Trophoblast cell (in vitro differentiated cells and primary cell): ENCODE measurements around the gene CACNA2D3.

ENCODE experiments used
- DNase-seq, 2 donors: peaks; one replicate each; pipeline ENCODE4 v3.0.0-alpha.2; 2016
- H2AFZ ChIP-seq: 2 replicates; pipeline ENCODE4 v1.6.1; 2013; ENCODE audit warnings: low read length, moderate library complexity, mild to moderate bottlenecking; ENCODE audit not compliant: insufficient read depth, poor library complexity
- H2AK5ac ChIP-seq: 2 replicates; pipeline ENCODE4 v1.6.1; 2013; ENCODE audit warnings: mild to moderate bottlenecking, low read length
- H2BK120ac ChIP-seq: 2 replicates; pipeline ENCODE4 v1.6.1; 2013; ENCODE audit warnings: low read length, mild to moderate bottlenecking, moderate library complexity; ENCODE audit not compliant: insufficient read depth, poor library complexity
- H2BK12ac ChIP-seq: 2 replicates; pipeline ENCODE4 v1.6.1; 2013; ENCODE audit warnings: mild to moderate bottlenecking, low read length, moderate library complexity
- H2BK5ac ChIP-seq: 2 replicates; pipeline ENCODE4 v1.6.1; 2013; ENCODE audit warnings: low read length, low read depth, moderate library complexity, mild to moderate bottlenecking; ENCODE audit not compliant: poor library complexity
- H3K14ac ChIP-seq: 2 replicates; pipeline ENCODE4 v1.6.1; 2013; ENCODE audit warnings: mild to moderate bottlenecking, low read length
- H3K18ac ChIP-seq: 2 replicates; pipeline ENCODE4 v1.6.1; 2013; ENCODE audit warnings: mild to moderate bottlenecking, low read length
- H3K23ac ChIP-seq: 2 replicates; pipeline ENCODE4 v1.6.1; 2013; ENCODE audit warnings: low read length
- H3K27ac ChIP-seq: 2 replicates; pipeline ENCODE4 v1.5.1; 2013; ENCODE audit warnings: low read depth, mild to moderate bottlenecking, inconsistent platforms, low read length, moderate library complexity
- H3K27me3 ChIP-seq: 2 replicates; pipeline ENCODE4 v1.6.1; 2013; ENCODE audit warnings: inconsistent platforms, mild to moderate bottlenecking, low read length, moderate library complexity; ENCODE audit not compliant: insufficient read depth
- H3K36me3 ChIP-seq, 2 experiments: 1 replicate in 1 of 2; 2 replicates in 1 of 2; pipeline ENCODE4 v1.6.1; 2013; ENCODE audit warnings: low read length in 2 of 2, mild to moderate bottlenecking in 2 of 2, moderate library complexity in 1 of 2; ENCODE audit not compliant: insufficient read depth in 2 of 2, control insufficient read depth in 1 of 2
- H3K4ac ChIP-seq: 2 replicates; pipeline ENCODE4 v1.6.1; 2013; ENCODE audit warnings: low read depth, mild to moderate bottlenecking, low read length, moderate library complexity
- H3K4me1 ChIP-seq, 2 experiments: 1 replicate in 1 of 2; 2 replicates in 1 of 2; pipeline ENCODE4 v1.6.1; 2013; ENCODE audit warnings: low read length in 2 of 2, mild to moderate bottlenecking in 2 of 2, moderate library complexity in 1 of 2; ENCODE audit not compliant: insufficient read depth in 2 of 2, control insufficient read depth in 1 of 2
- H3K4me2 ChIP-seq: 2 replicates; pipeline ENCODE4 v1.6.1; 2013; ENCODE audit warnings: inconsistent platforms, mild to moderate bottlenecking, low read length, moderate library complexity
- H3K4me3 ChIP-seq: 2 replicates; pipeline ENCODE4 v1.5.1; 2013; ENCODE audit warnings: mild to moderate bottlenecking, low read depth, low read length, inconsistent platforms
- H3K79me1 ChIP-seq: one replicate; pipeline ENCODE4 v1.6.1; 2013; ENCODE audit warnings: low read length
- H3K79me2 ChIP-seq: 2 replicates; pipeline ENCODE4 v1.6.1; 2013; ENCODE audit warnings: low read length, mild to moderate bottlenecking; ENCODE audit not compliant: control insufficient read depth, insufficient read depth, poor library complexity
- H3K9ac ChIP-seq: 2 replicates; pipeline ENCODE4 v1.6.1; 2013; ENCODE audit warnings: mild to moderate bottlenecking, low read length
- H3K9me3 ChIP-seq: 2 replicates; pipeline ENCODE4 v1.6.1; 2013; ENCODE audit warnings: low read depth, mild to moderate bottlenecking, control low read depth, inconsistent platforms, low read length; ENCODE audit not compliant: insufficient read depth
- H4K12ac ChIP-seq: 2 replicates; pipeline ENCODE4 v1.6.1; 2013; ENCODE audit warnings: low read depth, mild to moderate bottlenecking, low read length, moderate library complexity
- H4K8ac ChIP-seq: 2 replicates; pipeline ENCODE4 v1.6.1; 2013; ENCODE audit warnings: low read depth, mild to moderate bottlenecking, low read length, moderate library complexity
- H4K91ac ChIP-seq: one replicate; pipeline ENCODE4 v1.6.1; 2013; ENCODE audit warnings: low read depth, mild to moderate bottlenecking, low read length, moderate library complexity
- WGBS: extraction: QIAGEN DNeasy Blood & Tissue Kit; methylation state at CpG from one replicate; pipeline ENCODE4 v1.1.7; 2013; ENCODE audit warnings: missing lambda C conversion rate; ENCODE audit not compliant: insufficient read length, insufficient coverage; ENCODE audit errors: extremely low coverage; 5-methylcytosine and 5-hydroxymethylcytosine counted together

The CACNA2D3 gene

GRCh38 chr3:54322354-54322753, 200.0 kb downstream of the CACNA2D3 start:
- H2BK120ac ChIP-seq = no peak overlapping the region
- no CpG with 5 or more reads among the region's 3 CpGs for WGBS
- H3K36me3 ChIP-seq = no peaks in the 10 kb centered on the region
- H3K4me1 ChIP-seq = peaks cover 7 to 10% of the 10 kb centered on the region in 2 experiments
- peaks cover 2% of the 10 kb centered on the region for H3K79me2 ChIP-seq
- peak overlapping the region; percentile 11 for H3K4me2 ChIP-seq
- no peak overlapping the region for H4K91ac ChIP-seq
- H3K18ac ChIP-seq = no peak overlapping the region
- no peak overlapping the region for H3K4ac ChIP-seq
- H3K9me3 ChIP-seq = no peaks in the 10 kb centered on the region
- DNase-seq = peak; percentile 8 to 40
- H3K4me3 ChIP-seq = no peak overlapping the region
- H3K27ac ChIP-seq = no peak overlapping the region
- H2AK5ac ChIP-seq = no peak overlapping the region
- no peak overlapping the region for H4K12ac ChIP-seq
- no peak overlapping the region for H3K14ac ChIP-seq
- no peak overlapping the region for H3K9ac ChIP-seq
- H3K27me3 ChIP-seq = no peaks in the 10 kb centered on the region
- H2BK12ac ChIP-seq = no peak overlapping the region
- no peak overlapping the region for H2AFZ ChIP-seq
- no peak overlapping the region for H3K23ac ChIP-seq
- no peak overlapping the region for H4K8ac ChIP-seq
- peaks cover 2% of the 10 kb centered on the region for H3K79me1 ChIP-seq
- H2BK5ac ChIP-seq = no peak overlapping the region

- H3K27ac ChIP-seq = no peak overlapping the region
- no peak overlapping the region for H3K4me2 ChIP-seq
- peaks cover 7 to 10% of the 10 kb centered on the region in 2 experiments for H3K4me1 ChIP-seq
- H3K4me3 ChIP-seq = no peak overlapping the region
- H3K9me3 ChIP-seq = no peaks in the 10 kb centered on the region
- H2BK5ac ChIP-seq = no peak overlapping the region
- no peak overlapping the region for H2AK5ac ChIP-seq
- peaks cover 2% of the 10 kb centered on the region for H3K79me2 ChIP-seq
- H3K36me3 ChIP-seq = no peaks in the 10 kb centered on the region
- H4K8ac ChIP-seq = no peak overlapping the region
- no peak overlapping the region for H4K12ac ChIP-seq
- no peak overlapping the region for H4K91ac ChIP-seq
- H3K79me1 ChIP-seq = peaks cover 2% of the 10 kb centered on the region
- H2AFZ ChIP-seq = no peak overlapping the region
- H3K23ac ChIP-seq = no peak overlapping the region
- H3K14ac ChIP-seq = no peak overlapping the region
- no peak overlapping the region for H2BK120ac ChIP-seq
- no peak for DNase-seq
- no peaks in the 10 kb centered on the region for H3K27me3 ChIP-seq
- H3K18ac ChIP-seq = no peak overlapping the region
- no peak overlapping the region for H2BK12ac ChIP-seq
- no peak overlapping the region for H3K9ac ChIP-seq
- WGBS = no CpG with 5 or more reads among the region's 2 CpGs
- H3K4ac ChIP-seq = no peak overlapping the region
Observed at GRCh38 chr3:54324103-54324502, 201.8 kb downstream of the CACNA2D3 start.

- H4K8ac ChIP-seq = no peak overlapping the region
- H2AK5ac ChIP-seq = no peak overlapping the region
- H3K4me2 ChIP-seq = no peak overlapping the region
- no peak overlapping the region for H2BK120ac ChIP-seq
- no peak for DNase-seq
- H3K18ac ChIP-seq = no peak overlapping the region
- WGBS = no CpG with 5 or more reads among the region's 7 CpGs
- H3K14ac ChIP-seq = no peak overlapping the region
- H3K9me3 ChIP-seq = no peaks in the 10 kb centered on the region
- peaks cover 1% of the 10 kb centered on the region for H3K79me1 ChIP-seq
- H3K79me2 ChIP-seq = peaks cover 1% of the 10 kb centered on the region
- H3K27ac ChIP-seq = no peak overlapping the region
- no peak overlapping the region for H2BK12ac ChIP-seq
- H3K23ac ChIP-seq = peak overlapping the region; percentile 74
- H3K36me3 ChIP-seq = no peaks in the 10 kb centered on the region
- H3K4me3 ChIP-seq = no peak overlapping the region
- H3K4me1 ChIP-seq = peaks cover 5 to 6% of the 10 kb centered on the region in 2 experiments
- H3K9ac ChIP-seq = peak overlapping the region; percentile 48
- no peak overlapping the region for H2BK5ac ChIP-seq
- H3K27me3 ChIP-seq = no peaks in the 10 kb centered on the region
- no peak overlapping the region for H2AFZ ChIP-seq
- H4K91ac ChIP-seq = no peak overlapping the region
- H3K4ac ChIP-seq = no peak overlapping the region
- H4K12ac ChIP-seq = no peak overlapping the region
Observed at GRCh38 chr3:54326951-54327350, 204.6 kb downstream of the CACNA2D3 start.

GRCh38 chr3:54331341-54331740, 209.0 kb downstream of the CACNA2D3 start:
- no peak overlapping the region for H2AK5ac ChIP-seq

More at GRCh38 chr3:54331341-54331740, 209.0 kb downstream of the CACNA2D3 start:
- no CpG with 5 or more reads among the region's 2 CpGs for WGBS
- H3K79me2 ChIP-seq = no peaks in the 10 kb centered on the region
- no peak overlapping the region for H2BK5ac ChIP-seq
- no peak overlapping the region for H2AFZ ChIP-seq
- no peak overlapping the region for H3K27ac ChIP-seq
- no peak overlapping the region for H3K18ac ChIP-seq
- H3K14ac ChIP-seq = no peak overlapping the region
- no peak overlapping the region for H3K4ac ChIP-seq
- DNase-seq = no peak
- no peaks in the 10 kb centered on the region for H3K36me3 ChIP-seq
- no peaks in the 10 kb centered on the region for H3K9me3 ChIP-seq
- no peaks in the 10 kb centered on the region for H3K27me3 ChIP-seq
- no peak overlapping the region for H3K23ac ChIP-seq
- H3K4me3 ChIP-seq = no peak overlapping the region
- no peak overlapping the region for H4K12ac ChIP-seq
- no peak overlapping the region for H3K9ac ChIP-seq
- no peaks in the 10 kb centered on the region for H3K4me1 ChIP-seq
- H4K8ac ChIP-seq = no peak overlapping the region
- no peak overlapping the region for H4K91ac ChIP-seq
- H3K79me1 ChIP-seq = no peaks in the 10 kb centered on the region
- H2BK120ac ChIP-seq = no peak overlapping the region
- H3K4me2 ChIP-seq = no peak overlapping the region
- H2BK12ac ChIP-seq = no peak overlapping the region
